Measurements from ENCODE around the gene REV1.

REV1 gene

GRCh38 chr2:99445065-99445464, 44.8 kb downstream of the REV1 start:
- no peak for DNase-seq

DNA sequence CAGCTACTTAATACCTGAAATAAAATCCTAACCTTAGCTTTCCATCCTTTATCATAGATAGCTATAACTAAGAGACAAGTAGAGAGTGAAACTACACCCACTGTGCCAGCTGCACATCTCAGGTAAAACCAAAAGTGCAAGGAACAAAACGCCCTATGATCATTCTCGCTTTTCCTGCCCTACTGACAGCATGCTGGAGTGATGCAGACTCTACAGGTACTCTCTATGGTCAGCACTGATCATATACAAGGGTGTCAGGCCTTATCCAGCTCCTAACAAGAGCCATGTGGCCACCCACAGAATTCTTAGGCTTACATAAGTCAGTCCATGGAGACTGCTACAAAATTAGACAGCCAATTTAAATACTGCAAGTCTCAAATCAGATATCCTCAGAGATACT, 45.6 kb downstream of the REV1 start:
- DNase-seq = no peak

DNA sequence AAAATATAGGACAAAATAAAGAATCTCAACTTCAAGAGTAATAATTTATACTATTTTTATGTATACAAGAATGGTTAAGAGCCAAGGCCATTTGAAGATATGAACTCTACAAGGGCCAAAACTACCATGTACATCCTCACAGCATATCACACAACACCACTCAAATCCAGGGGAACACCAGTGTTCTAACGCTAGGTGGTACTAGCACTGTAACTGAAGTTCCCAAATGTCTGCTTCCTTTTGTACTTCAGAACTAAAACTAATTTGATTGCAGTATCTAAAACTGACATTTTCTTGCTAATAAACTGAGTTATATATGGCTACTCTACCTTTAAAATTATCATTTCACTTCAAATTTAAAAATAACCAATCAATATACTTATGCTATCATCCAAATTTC, 47.0 kb downstream of the REV1 start:
- no peak for DNase-seq

DNA sequence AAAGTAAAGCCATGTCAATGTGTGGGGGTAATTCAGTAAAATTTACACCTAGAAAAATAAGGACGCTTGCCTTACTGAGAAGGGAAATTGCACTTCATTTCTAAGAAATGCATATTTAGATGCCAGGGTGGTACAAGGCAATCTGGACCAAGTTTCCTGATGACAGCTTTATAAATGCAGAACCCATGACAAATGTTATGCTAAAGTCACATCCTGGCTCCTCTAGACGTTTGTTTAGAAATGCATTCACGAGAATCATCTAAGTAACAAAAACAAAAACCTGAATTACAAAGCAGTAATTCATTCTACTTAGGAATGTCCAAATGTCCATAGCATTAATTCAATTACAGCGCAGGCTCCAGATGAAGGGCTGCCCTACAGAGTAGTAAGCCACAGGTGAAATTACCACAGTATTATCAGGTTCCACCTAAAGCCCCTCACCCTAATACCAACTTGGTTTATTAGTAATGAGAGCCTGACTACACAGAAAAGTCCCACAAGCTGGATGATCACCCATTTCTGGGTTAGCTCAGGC, 49.8 kb downstream of the REV1 start:
- DNase-seq = no peak

GRCh38 chr2:99436874-99437273, 52.9 kb downstream of the REV1 start:
- DNase-seq = no peak

DNA sequence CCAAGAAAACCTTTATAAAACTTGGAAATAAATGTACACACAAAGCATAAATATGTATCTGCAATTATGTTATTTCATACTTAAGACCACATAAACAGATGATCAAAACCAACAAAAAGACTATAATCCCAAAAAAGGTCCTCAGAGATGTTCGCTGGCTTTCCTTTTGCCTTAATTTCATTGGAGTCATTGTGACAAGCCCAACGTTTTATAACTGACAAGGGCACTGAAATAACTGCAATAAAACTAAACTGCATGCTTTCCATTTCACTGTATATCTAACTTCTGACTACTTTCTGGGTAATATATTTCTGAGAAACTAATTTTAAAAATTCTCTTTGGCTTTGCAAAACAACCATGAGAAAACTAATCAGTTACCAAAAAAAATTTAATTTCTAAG, 56.5 kb downstream of the REV1 start:
- DNase-seq = no peak

- peak; percentile 15 for DNase-seq
Observed at GRCh38 chr2:99431587-99432275, 58.1 kb downstream of the REV1 start.

DNA sequence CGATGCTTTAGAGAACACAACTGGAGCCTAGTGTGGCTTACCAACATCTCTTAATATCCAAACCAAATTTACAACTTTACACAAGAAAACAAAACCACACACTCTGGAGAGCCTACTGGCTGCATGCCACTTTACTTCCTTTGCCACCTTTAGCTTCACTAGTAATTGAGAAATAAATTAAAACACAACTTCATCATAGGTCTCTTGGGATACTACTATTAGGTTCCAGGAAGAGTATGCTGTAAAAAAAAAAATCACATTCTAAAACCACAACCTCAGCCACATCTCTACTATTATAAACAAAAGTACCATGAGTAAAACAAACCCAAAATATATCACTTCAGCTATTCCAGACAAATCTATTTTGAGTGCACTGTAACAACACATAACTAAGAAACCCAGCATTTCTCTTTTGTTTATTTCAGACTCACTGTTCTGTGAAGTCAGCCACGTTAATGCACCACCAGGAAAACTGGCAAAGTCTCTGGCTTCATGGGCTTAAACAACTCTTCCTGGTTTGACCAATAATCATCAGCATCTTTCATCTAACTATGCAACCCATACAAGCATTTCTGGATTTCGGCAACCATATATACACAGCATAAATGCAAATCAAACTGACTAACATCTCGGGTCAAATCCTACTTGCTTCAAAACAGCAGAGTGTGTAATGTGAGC, 59.1 kb downstream of the REV1 start:
- DNase-seq = peak; percentile 61

GRCh38 chr2:99425022-99425421, 64.8 kb downstream of the REV1 start:
- peak; percentile 59 for DNase-seq

DNA sequence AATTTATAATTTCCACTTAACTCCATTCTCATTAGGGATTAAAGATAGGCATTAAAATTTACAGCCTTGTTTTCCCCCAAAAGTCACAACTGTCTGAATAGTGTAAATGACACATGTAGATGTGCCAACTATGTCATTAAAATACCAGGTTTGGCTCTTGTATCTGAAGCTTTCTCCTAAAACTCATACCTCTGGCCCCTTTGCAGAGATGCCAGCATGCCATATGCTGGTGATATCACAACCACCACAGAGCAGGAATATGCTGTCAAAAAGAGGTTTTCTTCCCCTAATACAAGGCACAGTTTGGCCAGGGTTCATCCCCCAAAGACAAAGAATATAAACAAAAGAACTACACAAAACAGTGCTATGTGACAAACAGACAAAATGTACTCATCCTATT, 65.4 kb downstream of the REV1 start:
- DNase-seq = no peak

- no peak for DNase-seq
Observed at GRCh38 chr2:99422599-99422998, 67.2 kb downstream of the REV1 start.

GRCh38 chr2:99421469-99421868, 68.3 kb downstream of the REV1 start:
- DNase-seq = peak; percentile 34

- peak; percentile 35 for DNase-seq
Observed at GRCh38 chr2:99420751-99421299, 69.0 kb downstream of the REV1 start.

- DNase-seq = peak; percentile 36
Observed at GRCh38 chr2:99420031-99420430, 69.8 kb downstream of the REV1 start.

DNA sequence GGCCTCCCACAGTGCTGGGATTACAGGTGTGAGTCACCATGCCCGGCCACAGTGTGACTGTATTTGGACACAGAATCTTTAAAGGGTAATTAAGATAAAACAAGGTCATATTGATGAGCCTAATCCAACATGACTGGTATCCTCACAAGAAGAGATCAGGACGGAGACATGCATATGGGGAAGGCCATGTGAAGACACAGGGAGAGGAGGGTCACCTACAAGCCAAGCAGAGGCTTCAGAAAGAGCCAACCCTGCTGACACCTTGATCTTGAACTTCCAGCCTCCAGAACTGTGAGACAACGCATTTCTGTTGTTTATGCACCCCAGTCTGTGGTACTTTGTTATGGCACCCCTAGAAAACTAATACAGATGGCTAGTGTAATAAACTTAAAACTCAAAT, 72.4 kb downstream of the REV1 start:
- DNase-seq = no peak

DNA sequence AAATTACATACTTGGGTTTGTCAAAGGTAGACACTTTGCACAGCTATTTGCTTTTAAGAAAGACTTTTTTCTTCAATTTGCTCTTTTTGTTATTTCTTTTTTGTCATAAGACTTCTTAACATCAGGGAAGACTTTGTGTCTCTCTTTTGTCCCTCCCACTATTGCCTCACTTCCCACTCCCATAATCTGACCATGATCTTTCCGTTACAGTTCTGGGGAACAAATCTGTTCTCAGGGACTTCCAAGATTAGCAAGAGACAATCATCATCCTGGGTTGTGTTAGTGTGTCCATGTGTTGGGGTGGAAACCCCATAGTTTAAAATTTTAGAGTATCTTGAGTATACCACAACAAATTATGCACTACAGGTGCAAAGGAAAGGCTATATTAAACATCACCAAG, 75.3 kb downstream of the REV1 start:
- no peak for DNase-seq

GRCh38 chr2:99410276-99410675, 79.5 kb downstream of the REV1 start:
- DNase-seq = no peak

DNA sequence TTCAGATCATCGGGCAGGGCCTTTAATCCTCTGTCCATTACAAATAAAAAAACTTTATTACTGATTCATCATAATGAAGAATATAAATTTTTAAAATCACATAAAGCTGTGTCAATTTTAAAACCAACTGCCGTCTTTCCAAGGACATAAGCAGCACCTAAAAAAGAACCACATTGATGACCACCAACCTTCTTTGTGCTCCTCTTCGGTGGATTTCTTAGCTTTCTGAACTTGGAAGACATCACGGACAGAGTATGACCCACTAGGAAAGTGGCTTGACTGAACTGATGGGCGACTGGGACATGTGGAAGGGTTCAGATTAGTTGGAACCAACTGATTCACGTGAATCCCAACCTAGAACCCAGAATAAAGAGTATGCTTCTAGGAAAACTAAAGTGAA, 83.7 kb downstream of the REV1 start:
- no peak for DNase-seq

GRCh38 chr2:99404797-99405669, 84.8 kb downstream of the REV1 start:
- DNase-seq = no peak

DNA sequence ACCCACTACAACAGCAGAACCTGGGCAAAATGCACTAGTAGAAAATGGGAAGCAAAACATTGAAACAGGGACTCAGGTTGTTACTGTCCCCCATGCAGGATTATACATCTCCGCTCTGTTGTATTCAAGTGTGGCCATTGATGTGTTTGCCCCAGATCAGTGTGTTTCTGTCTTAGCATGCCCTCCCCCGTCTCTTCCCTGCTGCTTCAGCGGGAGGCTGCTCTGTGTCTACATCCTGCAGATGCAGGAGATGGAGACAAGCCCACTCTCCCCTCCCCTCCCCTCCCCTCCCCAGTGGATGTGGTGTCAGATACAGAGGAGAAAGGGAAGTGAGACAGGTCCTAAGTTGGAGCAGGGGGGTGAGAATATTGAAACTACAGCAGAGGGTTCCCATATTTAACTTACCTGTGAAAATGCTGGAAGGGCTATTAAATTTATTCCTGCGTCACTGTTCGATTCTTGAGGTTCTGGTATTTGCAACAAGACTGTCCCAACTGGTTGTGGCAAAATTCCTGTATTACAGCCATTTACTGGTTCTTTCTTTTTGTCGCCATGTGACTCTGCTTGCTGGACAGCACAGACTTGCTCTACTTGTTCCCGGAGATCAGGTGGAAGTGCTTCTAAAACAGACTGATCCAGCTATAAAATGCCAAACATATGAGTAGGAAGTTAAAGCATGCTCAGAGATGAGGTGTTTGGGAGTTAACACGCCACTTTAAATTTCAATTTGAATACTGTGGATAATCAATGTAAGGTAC, 85.6 kb downstream of the REV1 start:
- no peak for DNase-seq

GRCh38 chr2:99403524-99403923, 86.3 kb downstream of the REV1 start:
- DNase-seq = no peak

- no peak for DNase-seq
Observed at GRCh38 chr2:99403084-99403483, 86.7 kb downstream of the REV1 start.

DNA sequence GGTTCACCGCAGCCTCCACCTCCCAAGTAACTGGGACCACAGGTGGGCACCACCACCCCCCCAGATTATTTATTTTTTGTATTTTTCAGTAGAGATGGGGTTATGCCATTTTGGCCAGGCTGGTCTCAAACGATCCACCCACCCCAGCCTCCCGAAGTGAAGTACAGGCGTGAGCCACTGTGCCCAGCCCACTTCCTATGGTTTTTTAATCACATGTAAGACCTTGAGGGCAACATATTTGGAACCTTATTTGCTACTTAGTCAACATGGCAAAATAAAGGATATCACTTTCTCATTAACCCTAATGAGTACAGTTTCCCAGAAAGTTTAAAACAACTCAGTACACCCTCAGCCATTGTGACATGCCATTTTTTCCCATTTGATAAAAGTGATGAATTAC, 88.0 kb downstream of the REV1 start:
- DNase-seq = no peak
